Mesodermal cell (in vitro differentiated cells): ENCODE measurements around the gene GRPR.
"Not testable (repeated sequence)": the region's sequence is repeated elsewhere in the genome, so short reads cannot be mapped to it uniquely, and the experiment has no call there.

ENCODE experiments used
- H3K27ac ChIP-seq: 2 replicates; pipeline ENCODE4 v1.7.0; 2013; ENCODE audit warnings: mild to moderate bottlenecking, low read depth, low read length, moderate library complexity; ENCODE audit not compliant: severe bottlenecking
- H3K36me3 ChIP-seq: 2 replicates; pipeline ENCODE4 v1.7.1; 2013; ENCODE audit warnings: mild to moderate bottlenecking, low read length, moderate library complexity; ENCODE audit not compliant: control insufficient read depth, insufficient read depth
- H3K4me1 ChIP-seq: one replicate; pipeline ENCODE4 v1.7.1; 2013; ENCODE audit warnings: mild to moderate bottlenecking, low read length; ENCODE audit not compliant: insufficient read depth, control insufficient read depth, poor library complexity, severe bottlenecking
- H3K4me3 ChIP-seq: 2 replicates; pipeline ENCODE4 v1.7.0; 2013; ENCODE audit warnings: low read length, control low read depth, mild to moderate bottlenecking; ENCODE audit not compliant: insufficient read depth, poor library complexity, severe bottlenecking; ENCODE audit errors: extremely low read depth
- H3K9me3 ChIP-seq: 2 replicates; pipeline ENCODE4 v1.7.1; 2013; ENCODE audit warnings: mild to moderate bottlenecking, low read length, moderate library complexity; ENCODE audit not compliant: control insufficient read depth
- WGBS, 2 experiments: methylation state at CpG; one replicate each; pipeline ENCODE4 v1.1.5; 2013; ENCODE audit warnings: missing lambda C conversion rate in 2 of 2; ENCODE audit not compliant: insufficient coverage in 2 of 2; 5-methylcytosine and 5-hydroxymethylcytosine counted together

The GRPR gene

DNA sequence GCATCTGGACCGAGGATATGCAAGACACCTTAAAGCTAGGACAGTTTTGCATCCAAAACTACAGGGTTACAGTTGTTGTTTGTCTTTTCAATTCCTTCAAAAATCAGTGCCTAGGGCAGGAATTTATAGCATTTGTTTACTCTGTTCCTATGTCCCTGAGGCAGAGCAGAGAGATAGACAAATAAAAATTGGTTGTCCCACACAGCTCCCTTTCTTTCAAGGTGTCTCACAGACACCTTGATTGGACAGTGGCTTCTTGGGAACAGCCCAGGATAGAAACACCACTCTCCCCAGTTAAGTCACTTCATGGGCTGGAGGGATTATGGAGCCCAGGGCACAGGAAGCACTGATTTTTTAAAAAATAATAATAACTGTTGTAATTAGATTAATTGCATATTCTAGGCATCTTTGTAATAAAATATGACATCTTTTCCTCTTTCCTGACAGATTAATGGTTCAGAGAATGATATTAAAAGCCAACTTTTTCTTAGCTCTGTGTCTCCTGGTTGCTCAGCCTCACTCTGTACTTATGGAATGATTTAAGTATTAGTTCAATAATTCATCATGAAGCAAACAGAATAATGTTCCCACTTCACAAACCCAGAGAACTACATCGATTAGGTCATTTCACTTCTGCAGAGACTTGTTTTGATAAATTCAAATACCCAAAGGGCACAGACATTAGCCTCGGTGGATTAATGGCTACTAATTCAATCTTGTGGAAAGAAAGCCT lies 52.1 kb downstream of the GRPR start:
- H3K4me3 ChIP-seq, result no peak overlapping the region
- H3K9me3 ChIP-seq, result no peaks in the 10 kb centered on the region
- no CpG with 5 or more reads among the region's 3 CpGs for WGBS, 2 experiments
- H3K27ac ChIP-seq, result no peak overlapping the region
- no peaks in the 10 kb centered on the region for H3K4me1 ChIP-seq
- peaks cover 11% of the 10 kb centered on the region for H3K36me3 ChIP-seq

DNA sequence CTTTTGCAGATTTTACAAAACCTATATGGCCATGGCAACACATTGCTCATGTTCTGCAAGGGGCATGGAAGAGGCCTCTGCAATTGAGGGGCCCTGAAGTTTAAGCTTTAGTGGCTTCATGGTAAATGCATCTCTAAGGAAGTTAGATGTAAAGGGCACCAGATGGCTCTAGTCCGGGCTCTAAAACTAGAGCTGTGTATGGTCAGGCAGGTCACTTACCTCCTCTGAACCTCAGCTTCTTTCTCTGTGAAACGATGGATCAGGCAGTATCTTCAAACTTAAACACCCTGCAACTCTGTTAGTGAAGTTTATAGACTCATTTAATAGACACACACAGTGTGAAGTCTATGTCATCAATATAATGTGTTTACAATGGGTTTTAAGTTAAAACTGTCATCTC lies 53.9 kb downstream of the GRPR start:
- Histone ChIP-seq H3K36me3 (peaks cover 6% of the 10 kb centered on the region), H3K9me3 (no peaks in the 10 kb centered on the region), H3K4me3 (no peak overlapping the region), H3K4me1 (no peaks in the 10 kb centered on the region), H3K27ac (no peak overlapping the region)
- WGBS, 2 experiments, result no CpG with 5 or more reads among the region's 2 CpGs

DNA sequence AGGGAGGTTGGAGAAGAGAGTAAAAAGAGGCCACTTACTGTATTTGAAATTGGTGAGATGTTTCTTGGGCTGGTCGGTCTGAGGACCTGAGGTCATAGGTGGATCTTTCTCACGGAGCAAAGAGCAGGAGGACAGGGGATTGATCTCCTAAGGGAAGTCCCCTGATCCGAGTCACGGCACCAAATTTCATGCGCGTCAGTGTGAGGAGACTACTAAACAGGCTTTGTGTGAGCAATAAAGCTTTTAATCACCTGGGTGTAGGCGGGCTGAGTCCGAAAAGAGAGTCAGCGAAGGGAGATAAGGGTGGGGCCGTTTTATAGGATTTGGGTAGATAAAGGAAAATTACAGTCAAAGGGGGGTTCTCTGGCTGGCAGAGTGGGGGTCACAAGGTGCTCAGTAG lies 60.5 kb downstream of the GRPR start:
- H3K9me3 ChIP-seq, H3K27ac ChIP-seq, H3K36me3 ChIP-seq: not testable (repeated sequence)
- H3K4me1 ChIP-seq, result peaks cover 14% of the 10 kb centered on the region
- WGBS, 2 experiments, result no CpG with 5 or more reads among the region's 10 CpGs
- peak overlapping the region; percentile 32 for H3K4me3 ChIP-seq

DNA sequence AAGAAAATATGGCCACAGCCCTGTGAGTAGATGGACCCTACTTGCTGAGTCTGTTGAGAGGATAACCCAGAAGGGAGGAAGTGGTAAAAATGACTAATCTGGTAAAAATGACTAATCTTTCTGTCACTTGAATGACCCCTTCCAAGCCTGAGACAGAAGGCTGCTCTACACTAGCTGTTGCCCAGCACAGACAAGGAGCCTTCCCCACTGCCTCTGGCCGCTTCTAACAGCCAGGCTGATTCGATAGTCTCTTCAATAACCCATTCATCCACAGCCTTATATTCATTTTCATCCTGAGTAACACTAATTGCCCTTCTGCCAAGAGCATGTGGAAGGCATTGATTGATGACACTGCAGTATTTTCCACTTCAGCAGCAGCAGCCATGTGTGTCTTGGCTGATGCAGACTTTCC lies 62.4 kb downstream of the GRPR start:
- Histone ChIP-seq H3K4me3 (no peak overlapping the region), H3K4me1 (peaks cover 14% of the 10 kb centered on the region), H3K9me3 (no peaks in the 10 kb centered on the region), H3K27ac (peak overlapping the region; percentile 79), H3K36me3 (no peaks in the 10 kb centered on the region)
- no CpG with 5 or more reads among the region's 2 CpGs for WGBS, 2 experiments

DNA sequence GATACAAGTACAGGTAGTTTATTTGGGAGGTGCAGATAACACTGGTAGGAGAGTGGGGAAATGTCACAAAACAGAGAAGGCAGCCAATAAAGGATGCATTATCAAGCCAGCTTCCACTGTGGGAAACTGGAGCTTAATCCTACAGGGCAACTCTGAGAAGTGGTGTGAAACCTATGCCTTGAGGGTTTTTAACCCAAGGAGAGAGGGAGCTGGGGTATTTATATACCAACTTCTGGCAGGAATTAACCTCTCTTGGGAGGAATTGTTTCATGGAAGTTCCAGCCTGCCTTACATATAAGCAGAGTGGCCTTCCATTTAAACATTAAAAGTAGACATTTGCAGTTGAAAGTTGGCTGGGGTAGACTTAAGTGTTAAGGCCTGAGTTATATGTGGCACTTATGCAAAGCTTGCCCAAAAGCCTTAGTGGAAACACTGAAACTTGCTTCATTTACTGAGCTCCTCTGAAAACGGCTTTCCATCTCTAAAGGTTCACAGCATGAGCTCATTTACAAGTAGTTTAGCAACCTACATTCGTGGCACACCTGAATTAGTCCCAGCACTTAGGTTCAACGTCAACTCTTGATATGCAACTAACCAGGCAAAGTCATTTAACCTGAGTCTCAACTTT lies 63.1 kb downstream of the GRPR start:
- Histone ChIP-seq H3K9me3 (no peaks in the 10 kb centered on the region), H3K4me1 (peaks cover 14% of the 10 kb centered on the region), H3K36me3 (no peaks in the 10 kb centered on the region), H3K4me3 (no peak overlapping the region), H3K27ac (peak overlapping the region; percentile 79)
- 19% methylated on average over 2 of the region's 3 CpGs; no CpG with 5 or more reads in 1 of the 2 experiments for WGBS, 2 experiments

DNA sequence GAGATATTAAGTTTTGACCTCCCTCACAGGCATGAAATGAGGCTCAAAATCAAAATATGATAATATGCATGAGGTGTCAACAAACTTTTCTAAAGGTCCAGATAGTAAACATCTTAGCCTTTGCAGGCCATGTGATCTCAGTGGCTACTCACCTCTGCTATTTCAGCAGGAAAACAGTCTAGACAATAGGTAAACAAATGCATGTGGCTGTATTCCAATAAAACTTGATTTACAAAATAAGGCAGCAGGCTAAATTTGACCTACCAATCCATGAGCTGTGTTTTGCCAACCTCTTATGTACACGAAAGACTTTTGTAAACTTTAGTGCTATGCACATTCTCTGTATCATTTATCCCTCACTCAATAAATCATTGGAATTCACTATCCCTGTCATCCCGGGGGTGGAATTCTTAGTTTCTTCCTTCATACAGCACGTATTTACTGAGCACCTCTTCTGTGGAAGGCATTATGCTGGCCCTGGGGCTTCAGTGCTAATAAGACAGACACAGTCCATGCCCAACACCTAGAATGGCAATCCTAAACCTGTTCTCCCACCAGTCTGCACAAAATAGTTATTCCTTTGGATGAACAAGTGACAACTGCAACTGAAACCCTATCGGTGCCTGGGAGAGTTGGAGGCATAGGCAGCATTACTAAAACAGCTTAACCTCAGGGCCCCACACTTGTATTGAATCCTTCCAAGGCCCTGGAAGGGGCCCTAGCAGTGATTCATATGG lies 63.8 kb downstream of the GRPR start:
- peaks cover 14% of the 10 kb centered on the region for H3K4me1 ChIP-seq
- no CpG with 5 or more reads among the region's 4 CpGs for WGBS, 2 experiments
- H3K27ac ChIP-seq, result no peak overlapping the region
- no peaks in the 10 kb centered on the region for H3K9me3 ChIP-seq
- no peak overlapping the region for H3K4me3 ChIP-seq
- no peaks in the 10 kb centered on the region for H3K36me3 ChIP-seq

DNA sequence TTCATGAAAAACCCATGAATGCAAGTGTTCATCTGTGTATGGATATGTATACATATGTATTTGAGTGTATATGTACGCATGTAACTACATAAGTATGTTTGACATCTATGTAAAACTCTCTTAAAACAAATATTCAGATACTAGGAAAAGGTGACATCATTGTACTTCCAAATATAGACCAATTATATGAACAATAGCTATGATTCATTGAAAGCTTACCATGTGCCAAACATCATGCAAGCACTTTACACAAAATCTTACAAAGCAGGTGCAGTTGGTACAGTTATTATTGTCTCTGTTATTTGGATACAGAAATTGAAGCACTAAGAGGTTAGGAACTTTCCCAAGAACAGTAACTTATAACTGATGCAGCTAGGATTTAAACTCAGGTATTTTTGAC lies 65.3 kb downstream of the GRPR start:
- peaks cover 14% of the 10 kb centered on the region for H3K4me1 ChIP-seq
- no peak overlapping the region for H3K4me3 ChIP-seq
- H3K27ac ChIP-seq, result no peak overlapping the region
- H3K36me3 ChIP-seq, result no peaks in the 10 kb centered on the region
- H3K9me3 ChIP-seq, result no peaks in the 10 kb centered on the region
- WGBS, 2 experiments, result no CpG with 5 or more reads among the region's 1 CpG

DNA sequence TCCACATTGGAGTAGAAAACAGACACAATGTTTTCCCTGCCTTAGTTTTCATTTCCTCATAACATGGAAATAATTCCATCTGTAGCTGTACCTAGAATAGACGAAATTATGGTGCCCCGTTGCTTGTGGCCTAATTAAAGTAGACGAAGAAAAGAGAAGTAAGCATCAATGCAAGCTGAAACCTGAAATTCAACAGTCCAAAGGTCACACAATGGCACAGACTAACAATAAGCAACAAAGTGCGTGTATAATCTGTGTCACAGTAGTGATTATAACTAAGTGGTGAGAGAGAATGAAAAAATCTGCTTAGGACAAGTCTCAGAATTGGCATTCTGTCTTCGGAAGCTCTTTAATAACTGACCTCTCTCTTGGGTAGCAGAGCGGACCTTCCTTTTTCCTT lies 68.2 kb downstream of the GRPR start:
- H3K4me1 ChIP-seq, result peaks cover 7% of the 10 kb centered on the region
- H3K4me3 ChIP-seq, result no peak overlapping the region
- H3K36me3 ChIP-seq, result no peaks in the 10 kb centered on the region
- H3K27ac ChIP-seq, result no peak overlapping the region
- WGBS, 2 experiments, result 90% methylated on average over 2 of the region's 6 CpGs; no CpG with 5 or more reads in 1 of the 2 experiments
- no peaks in the 10 kb centered on the region for H3K9me3 ChIP-seq

DNA sequence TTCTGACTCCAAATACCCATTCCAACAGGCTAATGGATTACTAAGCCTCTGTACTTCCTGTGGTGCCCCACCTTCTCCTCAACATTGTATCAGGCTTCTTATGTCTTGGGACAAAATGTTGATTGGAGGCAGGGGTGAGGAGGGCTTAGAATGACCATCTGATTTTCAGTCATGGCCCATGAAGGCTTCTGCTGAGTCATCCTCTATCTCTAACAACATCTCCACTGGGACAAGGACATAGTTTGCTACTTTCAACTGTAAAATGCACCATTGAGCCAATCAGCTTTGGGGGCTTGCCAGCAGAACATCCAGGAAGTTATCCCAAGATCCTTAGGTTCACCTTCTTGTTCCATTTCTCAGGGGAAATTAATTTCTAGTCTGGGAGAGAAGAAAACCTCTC lies 73.5 kb downstream of the GRPR start:
- Histone ChIP-seq H3K4me1 (peaks cover 4% of the 10 kb centered on the region), H3K27ac (no peak overlapping the region), H3K36me3 (no peaks in the 10 kb centered on the region), H3K4me3 (no peak overlapping the region), H3K9me3 (no peaks in the 10 kb centered on the region)

DNA sequence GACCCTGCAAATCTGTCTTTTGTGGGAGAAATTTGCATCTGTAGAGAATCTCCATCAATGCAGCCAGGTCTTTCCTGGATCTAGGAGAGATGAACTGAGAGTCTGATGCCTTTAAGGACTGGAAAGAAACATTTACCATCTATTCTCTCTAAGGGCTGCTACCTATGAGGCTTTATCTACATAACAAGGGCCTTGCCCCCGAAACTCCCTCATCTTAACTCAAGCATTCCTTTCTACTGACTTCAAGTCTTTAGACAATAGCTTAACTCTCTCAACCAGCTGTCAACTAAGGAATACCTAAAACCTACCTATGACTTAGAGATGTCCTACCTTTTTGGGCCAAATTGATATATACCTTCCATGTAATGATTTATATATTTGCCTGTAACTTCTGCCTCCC lies 76.0 kb downstream of the GRPR start:
- Histone ChIP-seq H3K9me3 (no peaks in the 10 kb centered on the region), H3K4me1 (peaks cover 4% of the 10 kb centered on the region), H3K36me3 (no peaks in the 10 kb centered on the region), H3K27ac (no peak overlapping the region), H3K4me3 (no peak overlapping the region)
- WGBS, 2 experiments, result 80% methylated on average over 1 of the region's 1 CpG; no CpG with 5 or more reads in 1 of the 2 experiments

DNA sequence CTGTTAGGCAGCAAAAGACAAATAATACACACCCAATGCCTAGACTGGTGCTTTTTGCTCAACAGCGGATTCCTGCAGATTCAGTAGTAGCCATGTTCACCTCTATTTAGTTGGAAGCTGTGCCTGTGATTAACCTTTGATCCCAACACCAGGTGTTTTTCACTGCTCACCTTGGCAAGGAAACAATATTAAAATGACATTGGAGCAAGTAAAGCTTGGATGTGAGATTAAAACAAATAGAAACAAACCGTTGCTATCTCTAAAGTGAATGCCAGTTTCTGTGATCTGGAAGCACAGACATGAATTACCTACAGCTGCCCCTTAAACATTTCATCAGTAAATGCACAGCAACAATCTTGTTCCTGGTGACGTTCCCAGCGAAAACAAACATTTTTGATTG lies 79.6 kb downstream of the GRPR start:
- H3K9me3 ChIP-seq, result no peaks in the 10 kb centered on the region
- no peaks in the 10 kb centered on the region for H3K36me3 ChIP-seq
- H3K27ac ChIP-seq, result no peak overlapping the region
- no peak overlapping the region for H3K4me3 ChIP-seq
- 100% methylated on average over 1 to 2 of the region's 4 CpGs for WGBS, 2 experiments
- no peaks in the 10 kb centered on the region for H3K4me1 ChIP-seq
